Smooth muscle cell of bladder (primary cell): ENCODE results near the gene PSMB10. TPM values are rescaled to one million over a fixed set of nuclear protein-coding genes. Genes with fewer than 3 reads are reported as not detected.

Experiments
- total RNA-seq: library from RNA; depleted of rRNA; stranded (reverse); fragments of >200 nt; gene quantifications from 2 replicates; pipeline ENCODE4 v1.2.3, GENCODE V29; 2014

PSMB10 gene
- total RNA-seq, result 61.4 and 82.1 TPM in 2 replicates

DNA sequence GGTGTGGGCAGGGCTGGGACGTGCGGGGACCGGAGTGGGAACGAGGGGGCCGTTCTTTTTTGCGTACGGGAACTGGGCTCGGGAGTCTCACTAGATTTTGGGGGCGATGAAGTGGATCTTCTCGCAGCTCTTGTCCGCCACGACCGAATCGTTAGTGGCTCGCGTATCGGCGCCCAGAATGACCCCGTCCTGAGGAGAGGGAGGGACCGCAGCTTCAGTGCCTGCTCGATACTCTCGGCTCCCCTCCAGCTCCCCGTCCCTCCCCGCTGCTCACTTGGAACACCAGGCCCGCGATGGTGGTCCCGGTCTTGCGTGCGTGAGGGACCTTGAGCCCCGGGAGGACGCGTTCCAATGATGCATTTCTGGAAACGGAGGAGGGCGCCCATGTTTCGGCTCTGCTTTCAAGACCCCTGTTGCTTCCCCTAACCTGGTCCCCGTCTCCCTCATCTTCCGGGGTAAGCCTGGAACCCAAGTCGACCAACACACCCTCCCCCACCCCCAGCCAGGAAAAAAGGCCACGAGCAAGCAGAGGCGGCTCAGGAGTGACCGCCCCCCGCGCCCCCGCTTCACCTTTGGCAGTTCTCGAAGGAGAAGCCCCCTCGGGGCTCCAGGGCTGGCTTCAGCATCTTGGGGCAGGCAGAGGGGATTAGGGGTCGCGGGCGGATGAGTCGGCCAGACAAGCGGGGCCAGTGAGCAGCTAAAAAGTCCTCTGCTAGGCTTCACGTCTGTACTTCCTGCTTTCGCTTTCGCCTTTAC is at the start of gene PSMB10:
TSS of gene PSMB10 (minus strand) at position 727 of the 756 bp plus-strand sequence. CDS start at position 626, 101 bp downstream.

DNA sequence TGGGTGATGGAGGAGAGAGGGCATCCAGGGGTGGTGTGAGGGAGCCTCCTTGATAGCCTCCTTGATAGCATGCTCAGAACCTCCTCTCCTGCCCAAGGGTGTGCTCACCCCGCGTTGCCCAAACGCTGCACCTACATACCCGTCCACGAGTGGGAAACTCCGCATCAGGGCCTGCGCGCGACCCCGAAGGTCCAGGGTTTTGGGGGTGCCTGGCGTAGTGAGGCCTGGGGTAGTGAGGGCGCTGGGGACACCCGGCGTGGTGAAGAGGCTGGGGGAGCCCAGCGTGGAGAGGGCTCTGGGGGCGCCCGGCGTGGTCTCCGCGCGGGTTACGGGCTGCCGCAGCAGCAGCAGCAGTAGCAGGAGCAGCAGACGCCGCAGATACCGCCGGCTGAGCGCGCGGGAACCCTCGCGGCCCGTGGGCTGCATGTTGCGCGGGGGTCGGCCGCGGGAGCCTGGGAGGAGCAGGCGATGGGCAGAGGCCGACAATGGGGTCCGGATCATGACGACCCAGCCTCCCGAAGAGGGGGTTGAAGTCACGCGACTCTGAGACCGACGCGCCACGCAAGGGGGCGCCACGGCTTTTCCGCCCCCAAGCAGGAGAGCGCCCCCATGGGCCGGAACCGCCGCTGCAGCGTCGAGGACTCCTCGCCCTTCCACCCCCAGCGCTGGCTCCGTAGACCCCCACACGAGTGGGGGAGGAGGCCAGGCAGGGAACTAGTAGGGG is 43.5 kb upstream of the PSMB10 start, which contains the start of gene DPEP3:
TSS of gene DPEP3 (minus strand) at position 545 of the 724 bp plus-strand sequence. CDS start at position 426, 119 bp downstream.

DNA sequence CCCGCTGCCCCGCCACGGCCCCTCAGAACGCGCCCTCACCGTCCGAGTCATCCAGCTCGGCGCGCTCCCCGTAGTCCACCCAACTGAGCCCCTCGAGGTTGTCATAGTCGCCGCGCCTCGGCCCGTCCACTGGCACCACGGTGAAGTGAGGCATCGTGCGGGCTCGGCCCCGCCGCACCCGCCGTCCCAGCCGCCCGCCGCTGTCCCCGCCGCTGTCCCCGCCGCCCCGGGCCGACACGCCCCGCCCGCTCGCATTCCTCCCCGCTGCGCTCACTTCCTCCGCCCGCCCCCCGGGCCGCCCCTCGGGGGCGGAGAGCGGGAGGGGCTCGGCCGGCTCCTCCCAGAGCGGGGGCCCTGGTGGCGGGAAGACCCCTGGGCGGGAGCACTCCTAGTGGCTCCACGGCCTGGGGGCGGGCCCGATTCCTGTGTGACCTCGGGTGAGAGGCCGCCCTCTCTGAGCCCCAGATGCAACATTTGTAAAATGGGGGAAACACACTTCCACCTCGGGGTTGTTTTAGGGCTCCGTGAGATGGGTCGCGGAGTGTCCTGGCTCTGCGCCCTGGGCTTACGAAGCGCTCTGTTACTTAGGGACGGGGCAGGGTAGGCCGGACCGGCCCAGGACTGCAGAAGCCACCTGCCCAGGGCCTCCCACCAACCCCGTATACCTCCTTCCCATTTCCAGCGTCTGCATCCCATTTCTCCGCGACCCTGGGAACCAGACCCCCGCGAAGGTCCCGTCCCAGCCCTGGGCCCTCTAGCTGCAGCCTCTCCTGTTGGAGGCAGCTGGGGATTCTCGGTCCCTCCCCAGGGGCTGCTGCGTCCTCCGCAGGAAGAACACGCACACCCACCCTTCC is 32.0 kb upstream of the PSMB10 start, which contains the start of gene SLC12A4:
TSS of gene SLC12A4 (minus strand) at position 238 of the 854 bp plus-strand sequence. CDS start at position 154, 84 bp downstream.

GRCh38 chr16:67943619-67944504 is 7.2 kb upstream of the PSMB10 start, which contains the start of gene LCAT:
Gene LCAT, minus strand, starts transcription at chr16:67944120. Its CDS starts 19 bp downstream, at chr16:67944101.

DNA sequence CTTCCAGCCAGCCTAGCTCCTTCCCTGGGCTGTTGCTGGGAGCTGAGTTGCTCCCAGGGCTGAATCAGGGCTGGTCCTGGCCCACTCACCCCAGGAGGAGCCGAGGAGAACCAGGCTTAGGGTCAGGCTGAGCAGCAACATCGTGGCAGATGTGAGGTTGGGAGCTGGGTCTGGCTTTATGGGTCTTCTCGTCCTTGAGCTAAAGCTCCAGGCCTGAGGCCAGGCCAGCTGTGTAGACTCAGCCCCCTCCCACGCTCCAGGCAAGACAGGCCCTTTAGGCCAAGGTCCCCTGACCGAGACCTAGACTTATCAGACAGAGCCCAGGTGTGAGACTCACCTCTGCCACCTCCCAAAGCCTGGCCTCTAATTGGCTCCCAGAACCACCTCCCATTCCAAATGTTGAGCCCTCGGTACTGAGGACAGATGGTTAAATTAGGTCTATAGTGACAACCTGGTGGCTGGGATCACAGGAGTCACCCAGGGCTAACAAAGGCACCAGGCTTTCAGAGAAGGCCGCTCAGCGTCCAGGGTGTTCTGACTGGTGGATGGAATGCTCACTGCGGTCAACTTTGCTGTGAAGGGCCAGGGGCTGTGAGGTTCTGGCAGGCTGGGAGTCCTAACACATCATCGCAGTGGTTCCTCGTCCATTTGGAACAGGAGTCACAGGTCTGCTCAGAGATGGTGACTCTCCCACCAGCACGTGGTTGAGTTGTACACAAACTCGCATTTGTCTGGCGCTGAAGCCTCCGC is 4.8 kb downstream of the PSMB10 start, which contains the start of gene CTRL:
TSS of gene CTRL (minus strand) at position 151 of the 750 bp plus-strand sequence. CDS start at position 141, 10 bp downstream.

DNA sequence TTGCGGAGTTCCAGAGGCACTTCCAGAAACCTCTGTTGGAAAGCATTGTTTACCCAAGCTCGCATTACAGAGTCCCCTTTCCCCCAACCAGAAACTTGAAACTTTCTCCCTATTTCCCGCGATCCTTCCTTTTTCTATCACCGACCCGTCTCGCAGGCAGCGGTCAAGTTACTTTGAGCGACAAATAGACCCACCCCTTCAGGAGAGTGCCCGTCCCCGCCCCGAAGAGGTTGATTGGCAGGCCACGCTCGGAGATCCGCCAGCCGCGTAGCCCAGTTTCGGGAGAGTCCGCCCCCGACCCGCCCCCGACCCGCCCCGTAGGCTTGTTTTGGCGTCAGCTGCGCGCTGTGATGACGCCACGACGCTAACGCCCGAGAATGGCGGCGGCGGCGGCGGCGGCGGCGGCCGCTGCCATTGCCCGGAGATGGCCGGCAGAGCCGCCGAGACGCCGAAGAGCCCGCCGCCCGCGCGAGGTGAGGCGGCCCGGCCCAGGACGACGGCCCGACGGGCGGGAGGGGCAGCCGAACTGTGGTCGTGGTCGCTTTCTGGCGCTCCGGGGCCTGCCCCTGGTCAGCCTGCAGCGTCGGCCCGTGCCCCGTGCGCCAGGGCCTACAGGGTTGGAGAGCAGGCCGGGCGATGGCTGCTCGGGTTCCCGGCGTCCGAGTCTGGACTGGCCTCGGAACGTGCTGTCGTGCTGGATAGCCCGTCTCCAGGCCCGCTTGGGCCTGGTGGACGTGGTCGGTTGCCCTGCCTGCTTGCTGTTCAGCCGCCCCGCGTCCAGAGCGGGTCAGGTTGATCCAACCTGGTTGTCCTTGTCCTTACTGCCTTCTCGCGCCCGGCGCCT is 43.5 kb downstream of the PSMB10 start, which contains the start of gene PSKH1:
TSS of gene PSKH1 (plus strand) at position 356 of the 844 bp plus-strand sequence. CDS start 15,496 bp downstream, outside the sequence.

GRCh38 chr16:67884684-67885083 is 52.0 kb downstream of the PSMB10 start, which contains the start of gene NRN1L:
Gene NRN1L, plus strand, starts transcription at chr16:67884885. Its CDS starts 19 bp downstream, at chr16:67884904.

Other genes with a start within 250 kb of the PSMB10 start
- 9.1 and 13.9 TPM in 2 replicates for gene GFOD2, start 217.5 kb downstream of the PSMB10 start, total RNA-seq
- gene RANBP10, start 130.3 kb downstream of the PSMB10 start, total RNA-seq, result 3.1 and 4.3 TPM in 2 replicates
- gene TSNAXIP1, start 130.0 kb downstream of the PSMB10 start, total RNA-seq, result 0.57 and 1.2 TPM in 2 replicates
- gene THAP11, start 94.5 kb downstream of the PSMB10 start, total RNA-seq, result 22.3 and 31.9 TPM in 2 replicates
- gene NUTF2, start 89.9 kb downstream of the PSMB10 start, total RNA-seq, result 94.4 and 101 TPM in 2 replicates
- 13.5 and 15.4 TPM in 2 replicates for gene CENPT, start 89.2 kb downstream of the PSMB10 start, total RNA-seq
- 39.3 and 43.6 TPM in 2 replicates for gene EDC4, start 63.8 kb downstream of the PSMB10 start, total RNA-seq
- gene NRN1L, start 52.0 kb downstream of the PSMB10 start, total RNA-seq, result 0.14 TPM in 1 of 2 replicates, not detected in the other
- gene PSKH1, start 43.6 kb downstream of the PSMB10 start, total RNA-seq, result 8.7 and 14.7 TPM in 2 replicates
- 0.74 and 0.85 TPM in 2 replicates for gene CTRL, start 5.0 kb downstream of the PSMB10 start, total RNA-seq
- 3.6 and 6.1 TPM in 2 replicates for gene LCAT, start 7.3 kb upstream of the PSMB10 start, total RNA-seq
- gene SLC12A4, start 31.8 kb upstream of the PSMB10 start, total RNA-seq, result 105 and 150 TPM in 2 replicates
- not detected in 2 replicates for gene DPEP3, start 43.6 kb upstream of the PSMB10 start, total RNA-seq
- gene DPEP2, start 62.6 kb upstream of the PSMB10 start, total RNA-seq, result not detected in 2 replicates
- not detected in 2 replicates for gene DPEP2NB, start 79.1 kb upstream of the PSMB10 start, total RNA-seq
- gene DDX28, start 86.4 kb upstream of the PSMB10 start, total RNA-seq, result 7.8 and 10.3 TPM in 2 replicates
- gene DUS2, start 86.4 kb upstream of the PSMB10 start, total RNA-seq, result 10.8 and 12.5 TPM in 2 replicates
- gene NFATC3, start 148.5 kb upstream of the PSMB10 start, total RNA-seq, result 6.7 and 8.3 TPM in 2 replicates